WTC11 (cell line): ENCODE measurements around the gene BCO2. TPM values are rescaled to one million over a fixed set of nuclear protein-coding genes. Genes with fewer than 3 reads are reported as not detected.

Experiments
- ATAC-seq: fragments of 200-7000 bp; cut with Tn5 transposase; 2 replicates; pipeline ENCODE4 v1.10.0; 2021; ENCODE audit warnings: mild to moderate bottlenecking, moderate library complexity
- CTCF ChIA-PET: fragments of 300-600 bp; sonication (Branson Sonifier 250); formaldehyde crosslinking; loops from one replicate; lab custom pipeline; 2021; ENCODE audit warnings: antibody characterized with exemption; lab: Charles Lee
- POLR2A ChIA-PET: fragments of 350-600 bp; sonication (Branson Sonifier 250); formaldehyde crosslinking; loops from one replicate; lab custom pipeline; 2021; ENCODE audit warnings: antibody characterized with exemption; lab: Charles Lee
- DNase-seq: peaks from one replicate; pipeline ENCODE4 v3.0.0; 2021; ENCODE audit warnings: low spot score
- H3K27ac Mint-ChIP-seq: 2 replicates; pipeline ENCODE4 v1.8.0; 2021; ENCODE audit warnings: mixed read lengths
- H3K27me3 Mint-ChIP-seq: 2 replicates; pipeline ENCODE4 v1.8.0; 2021; ENCODE audit warnings: low read depth, mild to moderate bottlenecking, moderate library complexity, mixed read lengths
- H3K36me3 Mint-ChIP-seq: 2 replicates; pipeline ENCODE4 v1.8.0; 2021; ENCODE audit warnings: mixed read lengths
- H3K4me1 Mint-ChIP-seq: 2 replicates; pipeline ENCODE4 v1.8.0; 2022; ENCODE audit warnings: mixed read lengths
- H3K4me3 Mint-ChIP-seq: 2 replicates; pipeline ENCODE4 v1.8.0; 2021; ENCODE audit warnings: mild to moderate bottlenecking, moderate library complexity, mixed read lengths
- H3K9me3 Mint-ChIP-seq: 2 replicates; pipeline ENCODE4 v1.8.0; 2021; ENCODE audit warnings: mixed read lengths
- AFF4 ChIP-seq: sonication (generic); formaldehyde crosslinking; IDR thresholded peaks from 2 replicates; pipeline ENCODE4 v1.8.1; 2023; ENCODE audit warnings: mild to moderate bottlenecking, missing genetic modification reagents, borderline replicate concordance
- AR ChIP-seq: fragments of 250-450 bp; sonication (Bioruptor Pico); IDR thresholded peaks from 2 replicates; pipeline ENCODE4 v1.9.0; 2021; ENCODE audit warnings: mild to moderate bottlenecking
- ATF3 ChIP-seq: sonication (generic); formaldehyde crosslinking; conservative IDR thresholded peaks from 2 replicates; pipeline ENCODE4 v1.8.1; 2022; ENCODE audit warnings: mild to moderate bottlenecking, missing genetic modification reagents
- CDX4 ChIP-seq: fragments of 250-450 bp; sonication (Bioruptor Pico); IDR thresholded peaks from 2 replicates; pipeline ENCODE4 v1.9.0; 2021; ENCODE audit warnings: moderate library complexity, mild to moderate bottlenecking, inconsistent platforms, borderline replicate concordance
- ELF4 ChIP-seq: sonication (generic); formaldehyde crosslinking; IDR thresholded peaks from 2 replicates; pipeline ENCODE4 v1.8.1; 2022; ENCODE audit warnings: low read depth, mild to moderate bottlenecking, moderate library complexity, missing genetic modification reagents
- ETV6 ChIP-seq: sonication (generic); formaldehyde crosslinking; IDR thresholded peaks from 2 replicates; pipeline ENCODE4 v1.8.1; 2022; ENCODE audit warnings: mild to moderate bottlenecking, missing genetic modification reagents
- FOXP1 ChIP-seq: sonication (generic); formaldehyde crosslinking; IDR thresholded peaks from 2 replicates; pipeline ENCODE4 v1.8.0; 2022; ENCODE audit warnings: missing genetic modification reagents, mild to moderate bottlenecking, moderate library complexity, borderline replicate concordance
- FOXP4 ChIP-seq: sonication (generic); formaldehyde crosslinking; IDR thresholded peaks from 2 replicates; pipeline ENCODE4 v1.8.0; 2022; ENCODE audit warnings: mild to moderate bottlenecking, missing genetic modification reagents
- GTF2I ChIP-seq: fragments of 250-450 bp; sonication (Bioruptor Pico); conservative IDR thresholded peaks from 2 replicates; pipeline ENCODE4 v1.4.0; 2021; ENCODE audit warnings: mild to moderate bottlenecking
- HMGA2 ChIP-seq: fragments of 250-450 bp; sonication (Bioruptor Pico); IDR thresholded peaks from 2 replicates; pipeline ENCODE4 v1.4.0; 2021; ENCODE audit warnings: mild to moderate bottlenecking, moderate library complexity
- KAT7 ChIP-seq: sonication (generic); formaldehyde crosslinking; IDR thresholded peaks from 2 replicates; pipeline ENCODE4 v1.8.1; 2023; ENCODE audit warnings: missing genetic modification reagents, mild to moderate bottlenecking, borderline replicate concordance
- SMAD4 ChIP-seq: sonication (generic); formaldehyde crosslinking; IDR thresholded peaks from 2 replicates; pipeline ENCODE4 v1.8.0; 2022; ENCODE audit warnings: mild to moderate bottlenecking, missing genetic modification reagents
- STAT6 ChIP-seq: sonication (generic); formaldehyde crosslinking; conservative IDR thresholded peaks from 2 replicates; pipeline ENCODE4 v1.8.1; 2023; ENCODE audit warnings: mild to moderate bottlenecking, low read depth, missing genetic modification reagents, moderate library complexity
- TP53 ChIP-seq: sonication (generic); formaldehyde crosslinking; IDR thresholded peaks from 2 replicates; pipeline ENCODE4 v1.8.1; 2023; ENCODE audit warnings: mild to moderate bottlenecking, missing genetic modification reagents
- ZNF263 ChIP-seq: sonication (generic); formaldehyde crosslinking; IDR thresholded peaks from 2 replicates; pipeline ENCODE4 v1.8.1; 2022; ENCODE audit warnings: low read depth, mild to moderate bottlenecking, moderate library complexity, missing genetic modification reagents
- ZNF281 ChIP-seq: sonication (generic); formaldehyde crosslinking; IDR thresholded peaks from 2 replicates; pipeline ENCODE4 v1.8.0; 2023; ENCODE audit warnings: mild to moderate bottlenecking, missing genetic modification reagents
- ZNF317 ChIP-seq: sonication (generic); formaldehyde crosslinking; IDR thresholded peaks from 2 replicates; pipeline ENCODE4 v1.8.1; 2023; ENCODE audit warnings: low read depth, mild to moderate bottlenecking, moderate library complexity, missing genetic modification reagents, borderline replicate concordance
- total RNA-seq: library from RNA; stranded (reverse); gene quantifications from 3 replicates; pipeline ENCODE4 v1.2.3, GENCODE V29; 2021

Gene BCO2
- total RNA-seq, 1 experiment from 2014 or later = 1.0 TPM

GRCh38 chr11:112200252-112200651 is 24.9 kb downstream of the BCO2 start:
- ChIA-PET CTCF (interaction anchor here (1.3 to 1.6 kb wide), 2 partner anchors 19 to 80 kb away, joined by 3 to 5 read pairs; no protein-coding TSS in a partner anchor), POLR2A (no interaction called here)
- no peak for TF ChIP-seq HMGA2 (CRISPR knock-in tag)
- no peak for TF ChIP-seq KAT7 (CRISPR knock-in tag)
- TF ChIP-seq GTF2I (CRISPR knock-in tag) = no peak
- TF ChIP-seq ZNF281 = no peak
- TF ChIP-seq CDX4 (CRISPR knock-in tag) = no peak
- TF ChIP-seq FOXP4 (CRISPR knock-in tag) = no peak
- TF ChIP-seq AFF4 (CRISPR knock-in tag) = no peak
- no peak for TF ChIP-seq ZNF317 (CRISPR knock-in tag)
- TF ChIP-seq ZNF263 (CRISPR knock-in tag) = no peak
- no peak for TF ChIP-seq ATF3 (CRISPR knock-in tag)
- no peak for TF ChIP-seq ETV6 (CRISPR knock-in tag)
- TF ChIP-seq FOXP1 (CRISPR knock-in tag) = no peak
- TF ChIP-seq TP53 (CRISPR knock-in tag) = no peak
- TF ChIP-seq AR (CRISPR knock-in tag) = no peak
- no peak for TF ChIP-seq SMAD4 (CRISPR knock-in tag)
- no peak for TF ChIP-seq STAT6 (CRISPR knock-in tag)
- TF ChIP-seq ELF4 (CRISPR knock-in tag) = no peak
- ATAC-seq (no peak), DNase-seq (no peak)
- Mint-ChIP-seq H3K4me1 (no peaks in the 10 kb centered on the region), H3K9me3 (peaks cover 8% of the 10 kb centered on the region), H3K36me3 (no peaks in the 10 kb centered on the region), H3K27me3 (peaks cover 19% of the 10 kb centered on the region), H3K27ac (no peak overlapping the region), H3K4me3 (no peak overlapping the region)
